Epidermal melanocyte (primary cell): ENCODE results near the gene MMD.
"Not testable (repeated sequence)": the region's sequence is repeated elsewhere in the genome, so short reads cannot be mapped to it uniquely, and the experiment has no call there.

ENCODE experiments used
- DNase-seq: peaks from one replicate; pipeline ENCODE4 v3.0.0; 2011; ENCODE audit warnings: low spot score; ENCODE audit not compliant: insufficient read length

The MMD gene

DNA sequence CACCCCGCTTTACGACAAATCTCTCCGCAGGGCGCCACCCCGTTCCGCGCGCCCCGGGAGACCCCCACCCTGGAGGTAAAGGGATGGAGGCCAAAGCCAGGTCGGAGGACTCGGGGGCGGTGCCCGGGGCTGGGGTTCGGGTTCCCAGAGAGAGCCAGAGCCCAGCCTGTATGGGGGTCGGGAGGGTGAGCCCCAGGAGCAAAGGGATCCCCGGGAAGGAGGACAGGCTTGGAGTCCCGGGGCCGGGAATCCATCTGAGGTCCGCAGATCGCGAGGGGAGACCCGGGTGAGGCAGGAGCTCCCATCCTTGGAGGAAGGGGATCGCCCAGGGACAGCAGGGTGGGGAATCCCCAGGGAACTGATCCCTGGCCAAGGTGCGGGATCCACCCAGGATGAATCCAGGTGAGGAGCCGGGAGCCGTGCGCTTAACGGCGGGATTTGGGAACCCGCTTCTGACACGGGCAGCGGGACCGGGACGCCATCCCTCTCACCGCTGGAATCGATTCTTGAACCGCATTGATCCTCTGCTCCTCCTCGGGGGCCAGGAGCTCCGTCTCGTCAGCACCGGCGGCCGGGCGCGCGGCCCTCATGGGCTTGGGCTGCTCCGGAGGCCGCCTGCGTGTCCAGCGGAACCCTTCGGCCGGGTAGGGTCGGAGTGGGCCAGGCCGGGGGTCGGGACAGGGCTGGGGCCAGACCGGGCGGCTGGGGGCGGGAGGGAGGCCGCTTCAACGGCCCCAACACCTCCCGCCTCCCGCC is at the start of gene MMD:
Gene MMD (minus strand): TSS at position 657 of the 756 bp plus-strand sequence. CDS start 140 bp downstream, at position 517.
- no peak for DNase-seq

GRCh38 chr17:55466671-55467070 is 45.0 kb upstream of the MMD start:
- no peak for DNase-seq

DNA sequence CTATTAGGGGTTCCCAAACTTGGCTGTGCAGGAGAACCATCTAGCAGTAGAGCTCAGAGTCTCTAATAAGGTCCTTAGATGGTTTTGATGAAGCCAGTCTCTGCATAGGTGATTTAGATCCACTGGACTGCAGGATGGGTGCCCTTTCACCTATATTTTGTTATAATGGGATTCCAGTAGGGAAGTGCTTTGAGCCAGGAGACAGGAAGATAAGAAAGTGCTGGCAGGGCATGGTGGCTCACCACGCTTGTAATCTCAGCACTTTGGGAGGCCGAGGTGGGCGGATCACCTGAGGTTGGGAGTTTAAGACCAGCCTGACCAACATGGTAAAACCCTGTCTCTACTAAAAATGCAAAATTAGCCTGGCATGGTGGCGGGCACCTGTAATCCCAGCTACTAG is 44.1 kb upstream of the MMD start:
- not testable (repeated sequence) for DNase-seq

- no peak for DNase-seq
These were observed 42.0 kb upstream of the MMD start for GRCh38 chr17:55463600-55463999.

GRCh38 chr17:55462711-55463110 is 41.1 kb upstream of the MMD start:
- no peak for DNase-seq

- no peak for DNase-seq
These were observed 40.6 kb upstream of the MMD start for GRCh38 chr17:55462234-55462633.

DNA sequence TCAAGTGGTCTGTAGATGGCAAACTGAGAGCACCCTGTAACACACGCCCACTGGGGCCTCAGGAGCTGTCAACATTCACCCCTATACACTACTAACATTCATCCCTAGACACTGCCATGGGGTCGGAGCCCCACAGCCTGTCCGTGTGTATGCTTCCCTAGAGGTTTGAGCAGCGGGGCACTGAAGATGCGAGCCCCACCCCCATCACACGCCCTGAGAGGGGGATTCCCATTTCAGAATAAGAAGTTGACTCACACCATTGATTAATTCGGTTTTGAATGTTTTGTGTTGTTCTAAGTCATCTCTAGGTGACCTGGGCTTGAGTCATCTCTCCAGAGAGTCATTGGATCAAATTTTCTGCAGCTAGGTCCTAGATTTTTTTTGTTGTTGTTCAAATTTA is 37.3 kb upstream of the MMD start:
- DNase-seq: no peak

GRCh38 chr17:55458287-55458900 is 36.8 kb upstream of the MMD start:
- no peak for DNase-seq

- DNase-seq: no peak
These were observed 34.9 kb upstream of the MMD start for GRCh38 chr17:55456307-55457240.

GRCh38 chr17:55454906-55455474 is 33.4 kb upstream of the MMD start:
- no peak for DNase-seq

DNA sequence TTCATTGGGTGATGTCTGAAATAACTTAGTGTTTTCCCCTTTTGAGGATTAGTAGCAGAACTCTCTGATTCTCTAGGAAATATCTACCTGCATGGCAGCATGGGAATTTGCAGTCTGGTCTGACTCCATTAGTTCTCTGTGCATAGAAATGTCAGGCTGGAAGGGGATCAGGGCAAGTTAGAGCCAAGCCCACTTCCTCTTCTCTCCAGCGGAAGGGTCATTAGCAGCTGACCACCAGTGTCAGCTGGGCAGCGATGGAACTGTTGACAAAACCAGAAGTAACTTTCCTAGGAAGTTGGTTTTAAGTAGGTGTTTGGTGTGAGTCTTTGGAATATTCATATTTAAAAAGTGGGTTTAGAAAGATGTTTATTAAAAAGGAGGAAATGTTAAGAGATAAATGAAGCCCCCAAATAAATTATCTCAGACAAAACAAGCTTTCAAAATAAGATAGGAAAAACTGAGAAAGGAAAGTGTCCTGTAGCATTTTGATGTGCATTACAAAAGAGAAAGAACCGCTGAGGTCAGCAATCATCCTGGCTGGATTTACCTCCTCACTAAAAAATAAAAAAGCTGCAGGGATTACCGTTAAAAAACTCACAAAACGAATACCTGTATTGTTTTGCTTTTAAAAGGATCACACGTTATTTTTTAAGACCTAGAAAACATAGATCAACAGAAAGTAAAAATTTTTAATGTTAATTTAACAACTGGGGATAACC is 32.4 kb upstream of the MMD start:
- no peak for DNase-seq

- DNase-seq: no peak
These were observed 30.6 kb upstream of the MMD start for GRCh38 chr17:55452139-55452790.

- DNase-seq: no peak
These were observed 30.1 kb upstream of the MMD start for GRCh38 chr17:55451758-55452138.

- no peak for DNase-seq
These were observed 29.6 kb upstream of the MMD start for GRCh38 chr17:55451203-55451641.

DNA sequence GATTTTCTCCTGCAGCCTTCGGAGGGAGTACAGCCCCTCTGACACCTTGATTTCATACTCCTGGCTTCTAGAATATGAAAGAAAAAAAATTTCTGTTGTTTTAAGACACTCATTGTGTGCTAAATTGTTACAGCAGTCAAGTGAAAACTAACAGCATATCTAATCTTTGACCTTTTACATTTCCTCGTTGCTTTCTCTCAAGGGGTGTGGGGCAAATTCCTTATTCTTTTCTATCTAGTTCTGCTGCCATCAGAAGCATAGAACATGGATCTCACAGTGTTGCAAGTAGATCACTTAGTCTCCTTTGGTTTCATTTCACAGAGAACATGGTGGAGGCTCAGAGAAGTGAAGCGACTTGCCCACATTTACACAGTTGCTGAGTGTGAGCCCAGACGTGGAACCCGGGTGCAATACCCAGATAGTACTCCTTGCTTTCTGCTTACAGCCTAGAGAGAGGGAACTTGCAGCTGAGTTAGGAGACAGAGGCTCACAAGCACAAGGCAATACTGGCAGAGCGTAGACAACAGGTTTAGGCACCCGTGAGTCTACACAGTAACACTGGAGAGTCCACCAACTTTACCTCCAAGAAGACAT is 28.7 kb upstream of the MMD start:
- no peak for DNase-seq

DNA sequence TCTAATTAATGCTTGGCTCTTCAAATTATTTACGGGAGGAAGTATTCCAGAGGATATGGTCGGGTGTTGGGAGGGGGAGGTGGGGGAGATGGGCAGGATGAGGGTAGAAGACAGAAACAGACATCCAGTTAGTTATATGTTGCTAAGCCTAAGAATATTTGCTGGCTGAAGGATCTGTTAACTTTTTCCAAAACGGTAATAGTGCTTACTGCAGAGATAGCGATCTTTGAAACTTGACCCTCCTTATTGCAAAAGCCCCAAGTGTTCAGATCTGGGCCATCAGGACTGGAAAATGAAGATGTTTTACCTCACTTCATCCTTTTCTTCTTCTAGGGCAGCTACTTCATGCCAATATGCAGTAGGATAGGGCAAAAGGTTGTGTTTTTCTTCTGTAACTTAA is 27.0 kb upstream of the MMD start:
- no peak for DNase-seq

- DNase-seq: no peak
These were observed 25.1 kb upstream of the MMD start for GRCh38 chr17:55446581-55447205.

- DNase-seq: not testable (repeated sequence)
These were observed 24.4 kb upstream of the MMD start for GRCh38 chr17:55446004-55446403.
